ENCODE results near the gene NDUFS1. TPM values are rescaled to one million over a fixed set of nuclear protein-coding genes. Genes with fewer than 3 reads are reported as not detected.

The NDUFS1 gene
- total and polyA plus RNA-seq, 2 of the 4 experiments (the other 2 are of a cell fraction), result 72.1 to 118 TPM

DNA sequence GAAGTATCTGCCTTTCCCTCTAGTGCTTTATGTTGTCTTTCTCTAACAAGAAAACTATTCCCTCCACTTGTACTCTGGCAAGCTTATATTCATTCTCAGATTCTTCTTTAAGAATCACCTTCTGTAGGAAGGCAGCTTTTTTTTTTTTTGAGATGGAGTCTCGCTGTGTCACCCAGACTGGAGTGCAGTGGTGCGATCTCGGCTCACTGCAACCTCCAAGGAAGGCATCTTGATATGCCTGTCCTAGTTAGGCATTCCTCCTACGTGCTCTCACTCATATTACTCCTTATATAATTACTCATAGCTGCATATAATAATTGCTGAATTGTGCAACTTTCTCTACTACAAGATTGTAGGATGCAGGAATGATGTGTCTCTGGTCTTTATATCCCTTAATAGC lies 15.8 kb downstream of the NDUFS1 start:
- H2AK5ac ChIP-seq (ENCODE audit: low read depth, low read length), result no peak overlapping the region

More for the DNA sequence above, 15.8 kb downstream of the NDUFS1 start:
- no TSS peak for BruUV-seq (replicated peaks)
- Histone ChIP-seq H2BK5ac (ENCODE audit: low read depth, low read length, poor library complexity, severe bottlenecking) (no peak overlapping the region), H4K8ac (ENCODE audit: low read depth in 2 of 2, low read length in 2 of 2) (no peak overlapping the region), H3K27ac (ENCODE audit: insufficient read depth, low read length) (no peak overlapping the region), H4K5ac (ENCODE audit: low read depth, low read length) (no peak overlapping the region), H2AK9ac (replicated peaks; ENCODE audit: low read depth, low read length, poor library complexity) (no peak overlapping the region), H2AFZ (replicated peaks; ENCODE audit: low read length, poor library complexity) (no peak overlapping the region), H3K36me3 (ENCODE audit: control insufficient read depth, insufficient read depth, low read length) (peaks cover 52% of the 10 kb centered on the region), H3K14ac (replicated peaks; ENCODE audit: low read depth, low read length) (no peak overlapping the region), H2BK20ac (ENCODE audit: low read depth, low read length) (no peak overlapping the region), H2BK120ac (ENCODE audit: low read depth, low read length) (no peak overlapping the region), H3K23ac (ENCODE audit: low read depth, low read length) (no peak overlapping the region), H4K91ac (ENCODE audit: insufficient read depth, low read depth, low read length) (no peak overlapping the region), H3K56ac (ENCODE audit: extremely low read depth, insufficient read depth, low read length) (no peak overlapping the region), H3K9me1 (ENCODE audit: insufficient read depth, low read length) (no peaks in the 10 kb centered on the region), H3K27me3 (ENCODE audit: control insufficient read depth, insufficient read depth, low read length) (no peaks in the 10 kb centered on the region), H3K4ac (ENCODE audit: low read depth, low read length) (no peak overlapping the region), H3K9ac (ENCODE audit: low read depth, low read length) (no peak overlapping the region), H3K79me1 (ENCODE audit: low read depth in 1 of 2, low read length in 2 of 2) (peaks cover 3 to 6% of the 10 kb centered on the region in 2 experiments; a peak in 2 of 4 replicates), H3K9me3 (ENCODE audit: control insufficient read depth, insufficient read depth, low read length) (no peaks in the 10 kb centered on the region), H3K18ac (ENCODE audit: low read depth, low read length) (no peak overlapping the region), H4K20me1 (ENCODE audit: insufficient read depth, low read length) (no peaks in the 10 kb centered on the region; the same call in 1 of the 2 replicates), H3K4me1 (ENCODE audit: control insufficient read depth, insufficient read depth, low read length) (no peaks in the 10 kb centered on the region), H3K4me2 (ENCODE audit: low read depth, low read length) (no peak overlapping the region), H2BK15ac (ENCODE audit: low read depth, low read length) (no peak overlapping the region), H3K4me3 (ENCODE audit: insufficient read depth, low read depth, low read length) (no peak overlapping the region)
- POLR2A ChIA-PET (ENCODE audit: unreplicated experiment), result no interaction called here
- ATAC-seq (ENCODE audit: low read depth) (no peak), DNase-seq (no peak)
- WGBS, 2 experiments (ENCODE audit: extremely low coverage in 2 of 2, insufficient read length in 1 of 2), result no CpG with 5 or more reads among the region's 4 CpGs
- in situ Hi-C loops (cut with MboI; ENCODE audit: low sequenced_read_pairs) (no loop called here), intact Hi-C loops (cut with micrococcal nuclease) (no loop called here), dilution Hi-C loops (cut with HindIII; ENCODE audit: low sequenced_read_pairs, unreplicated experiment) (no loop called here)
- CTCF ChIA-PET, result no interaction called here
- TF ChIP-seq POLR2A (IDR thresholded peaks at IDR 0.05; ENCODE audit: low read depth, low read length) (no peak), BHLHE40 (IDR thresholded peaks at IDR 0.05; ENCODE audit: low read depth, low read length) (no peak), RFX5 (IDR thresholded peaks at IDR 0.05; ENCODE audit: low read depth, low read length) (no peak), CHD1 (IDR thresholded peaks at IDR 0.05; ENCODE audit: low read depth, low read length) (no peak), NFE2L2 (IDR thresholded peaks at IDR 0.05; ENCODE audit: low read depth, low read length) (no peak), CEBPB (IDR thresholded peaks at IDR 0.05; ENCODE audit: low read depth, low read length) (no peak), MAFK (IDR thresholded peaks at IDR 0.05; ENCODE audit: low read depth, low read length) (no peak)

Data from IMR-90 (cell line).